GM19372 (cell line): ENCODE data around the gene BACH2.

ENCODE experiments used
- ATAC-seq: cut with Tn5 transposase; IDR thresholded peaks from one replicate; pipeline ENCODE4 v1.9.1; 2021; ENCODE audit warnings: mild to moderate bottlenecking, low read depth, moderate library complexity; ENCODE audit not compliant: unreplicated experiment

BACH2 gene

DNA sequence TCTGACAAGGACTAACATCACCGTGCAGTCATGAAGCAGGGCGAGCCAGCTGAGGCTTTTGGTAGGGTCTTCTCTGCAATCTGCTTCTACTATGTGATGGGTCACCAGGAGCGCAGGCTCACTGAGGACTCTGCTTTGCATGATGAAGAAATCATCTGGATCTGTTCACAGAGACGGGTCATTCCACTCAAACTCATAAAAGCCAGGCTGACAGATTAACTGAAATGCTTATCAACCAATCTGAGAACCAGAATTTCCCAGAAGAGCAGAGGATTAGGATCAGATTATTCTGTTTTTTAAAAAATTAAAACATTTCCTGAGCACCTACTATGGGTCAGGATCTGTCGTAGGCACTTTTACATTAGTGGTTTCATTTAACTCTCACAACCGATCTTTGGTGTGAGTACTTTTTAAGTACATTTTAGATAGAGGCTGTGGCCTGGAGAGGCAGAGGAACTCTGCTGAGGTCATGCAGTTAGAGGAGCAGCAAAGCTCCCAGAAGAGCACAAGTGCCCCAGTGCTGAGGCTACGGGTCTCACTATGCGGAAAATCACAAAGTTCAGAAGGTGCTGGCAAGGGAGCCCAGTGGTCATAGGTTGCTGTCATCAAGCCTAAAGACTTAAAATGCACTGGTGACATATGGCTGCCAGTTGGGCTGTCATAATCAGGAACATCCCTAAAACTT, 109.1 kb downstream of the BACH2 start:
- ATAC-seq: no peak

DNA sequence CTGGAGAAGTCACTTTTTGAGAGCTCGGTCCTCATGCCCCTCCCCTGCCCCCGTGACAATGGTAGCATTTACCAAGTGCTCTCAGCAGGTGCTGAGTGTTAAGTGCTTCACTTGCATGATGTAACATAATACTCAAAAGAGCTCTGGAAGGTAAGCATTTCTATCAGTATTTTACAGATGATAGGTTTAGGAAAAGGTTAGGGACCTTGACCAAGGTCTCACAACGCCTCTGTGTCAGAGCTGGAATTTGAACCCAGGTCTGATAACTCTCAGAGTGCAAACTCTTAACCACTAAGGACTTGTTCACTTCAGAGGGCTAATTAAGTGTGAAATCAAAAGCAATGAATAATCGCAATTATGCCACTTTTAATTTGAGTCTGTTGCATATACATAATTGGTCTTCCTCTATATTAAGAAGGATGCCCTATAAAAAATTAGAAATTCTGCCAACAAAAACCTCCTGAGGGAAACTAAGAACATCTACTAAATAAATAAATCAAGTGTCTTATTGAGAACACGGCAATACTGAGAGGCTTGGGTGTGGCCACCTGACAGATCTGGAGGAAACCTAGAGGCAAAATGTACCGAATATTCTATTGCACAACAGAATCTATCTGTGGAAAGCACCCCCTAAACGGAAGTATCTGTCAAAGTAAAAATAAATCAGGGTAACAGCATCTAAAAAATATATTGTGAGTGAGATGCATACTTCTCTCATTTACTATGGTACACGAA, 109.8 kb downstream of the BACH2 start:
- ATAC-seq: no peak

- ATAC-seq: no peak
These were observed 110.6 kb downstream of the BACH2 start for GRCh38 chr6:90186026-90186425.

DNA sequence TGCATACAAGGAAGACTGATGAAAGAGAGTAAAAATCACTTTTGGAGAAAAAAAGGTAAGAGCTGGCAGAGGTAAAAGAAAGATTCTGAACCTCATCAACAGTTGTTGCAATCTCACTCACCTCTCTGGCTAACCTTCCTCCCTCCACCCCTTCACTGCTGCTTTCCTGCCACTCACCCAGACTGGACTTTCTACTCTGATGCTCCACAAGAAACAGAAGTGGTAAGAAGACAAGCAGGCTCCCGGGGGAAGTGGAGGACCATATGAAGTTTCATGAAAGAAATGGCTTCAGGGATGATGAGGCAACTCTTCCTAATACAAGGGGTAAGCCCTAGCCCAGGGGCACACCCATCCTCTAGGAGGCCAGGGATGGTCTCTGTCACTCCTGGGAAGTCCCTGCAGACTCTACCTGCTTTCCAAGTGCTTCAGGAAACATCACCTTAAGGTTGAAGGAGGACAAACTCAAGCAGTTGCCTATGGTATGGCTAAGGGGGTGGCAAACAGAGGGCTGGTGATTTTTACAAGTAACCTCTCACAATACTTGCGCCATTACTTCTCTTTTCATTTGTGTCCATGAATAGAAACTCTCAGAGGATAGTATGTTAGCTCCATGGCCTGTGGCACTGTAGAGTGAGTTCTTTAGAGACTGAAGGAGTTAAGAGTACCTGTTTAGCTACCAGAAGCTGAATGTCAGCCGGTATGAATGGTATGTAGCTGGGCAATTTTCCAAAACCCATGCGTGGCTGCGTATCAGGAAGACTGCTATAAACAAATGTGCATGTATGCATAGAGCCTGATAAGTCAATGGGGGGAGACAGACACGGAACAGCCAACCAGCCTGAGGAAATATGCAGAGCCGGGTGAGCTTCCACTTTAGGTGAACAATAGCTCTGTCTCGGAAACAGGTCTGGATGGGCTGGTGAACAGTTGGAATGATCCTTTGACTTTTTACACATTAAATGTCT, 112.0 kb downstream of the BACH2 start:
- no peak for ATAC-seq

DNA sequence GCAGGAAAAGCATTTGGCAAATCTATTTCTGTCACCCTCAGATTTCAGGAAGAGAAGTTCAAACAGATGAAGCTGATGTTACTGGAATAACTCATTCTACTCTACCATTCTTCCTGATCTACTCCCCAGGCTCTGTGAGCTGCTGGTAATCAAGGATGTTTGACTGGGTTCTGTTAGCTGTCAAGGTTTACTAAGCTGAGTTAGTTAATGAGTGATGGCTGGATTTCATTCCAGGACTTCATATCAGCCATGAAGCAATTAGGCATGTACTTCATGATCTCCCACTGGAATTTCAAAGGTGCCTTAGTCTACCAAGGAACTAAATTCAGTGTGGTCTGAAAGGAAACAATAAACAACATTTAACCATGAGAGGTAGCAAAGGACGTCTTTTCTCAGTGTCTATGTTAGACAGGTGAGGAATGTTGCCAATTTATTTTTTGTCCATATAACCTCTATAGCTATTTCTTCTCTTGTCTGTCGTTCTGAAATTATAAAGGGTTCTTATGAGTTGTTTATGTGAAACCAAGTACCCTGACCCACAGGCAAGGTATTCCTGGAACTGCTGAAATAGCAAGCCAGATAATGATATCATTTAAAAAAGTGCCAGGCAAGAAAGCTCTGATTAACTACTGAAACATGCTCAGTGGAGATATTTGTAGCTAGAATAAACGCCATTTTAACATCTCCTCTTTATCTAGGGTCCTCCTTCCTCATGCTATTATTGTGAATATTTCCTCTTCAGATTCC, 112.9 kb downstream of the BACH2 start:
- ATAC-seq: no peak

- no peak for ATAC-seq
These were observed 116.1 kb downstream of the BACH2 start for GRCh38 chr6:90180526-90180925.

GRCh38 chr6:90179190-90180169, 117.2 kb downstream of the BACH2 start:
- no peak for ATAC-seq

- ATAC-seq: no peak
These were observed 118.2 kb downstream of the BACH2 start for GRCh38 chr6:90178384-90178855.

- ATAC-seq: no peak
These were observed 118.9 kb downstream of the BACH2 start for GRCh38 chr6:90177544-90178383.

- no peak for ATAC-seq
These were observed 120.8 kb downstream of the BACH2 start for GRCh38 chr6:90175627-90176538.

GRCh38 chr6:90173262-90173925, 123.2 kb downstream of the BACH2 start:
- ATAC-seq: no peak

DNA sequence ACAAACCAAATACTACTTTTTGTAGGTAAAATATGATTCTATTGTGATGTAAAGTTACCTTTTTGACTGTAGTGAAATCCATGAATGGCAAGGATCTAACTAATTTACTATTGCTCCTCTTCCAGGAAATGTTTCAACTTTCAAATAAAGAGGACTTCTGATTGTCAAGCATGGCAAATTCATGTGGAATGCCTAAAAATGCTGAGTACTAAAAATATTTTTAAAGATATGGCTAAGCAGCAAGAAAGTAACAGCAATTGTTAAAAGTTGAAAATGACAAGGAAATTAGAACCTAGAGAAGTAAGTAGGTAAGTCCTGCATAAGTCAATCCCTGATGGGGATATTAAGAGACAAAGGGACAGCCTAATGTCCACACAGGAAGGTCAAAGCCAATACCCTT, 126.0 kb downstream of the BACH2 start:
- ATAC-seq: no peak

DNA sequence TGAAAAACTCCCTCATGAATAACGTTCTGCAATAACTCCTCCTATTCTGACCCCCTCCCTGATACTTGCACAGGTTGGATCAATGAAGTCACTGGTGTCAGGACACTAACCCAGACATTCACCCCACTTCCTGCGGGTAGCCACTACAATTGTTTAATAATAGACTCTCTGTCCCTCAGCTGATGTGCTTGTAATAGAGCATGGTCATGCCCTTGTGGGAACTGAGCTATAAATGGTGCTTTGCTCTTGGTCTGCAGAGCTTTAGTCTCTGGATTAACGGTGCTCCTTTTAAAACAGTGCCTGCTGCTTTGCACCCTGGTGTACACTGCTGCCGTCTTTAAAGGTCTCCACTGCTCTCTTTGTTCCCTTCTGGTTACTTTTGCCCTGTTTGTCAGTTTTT, 127.3 kb downstream of the BACH2 start:
- ATAC-seq: no peak

DNA sequence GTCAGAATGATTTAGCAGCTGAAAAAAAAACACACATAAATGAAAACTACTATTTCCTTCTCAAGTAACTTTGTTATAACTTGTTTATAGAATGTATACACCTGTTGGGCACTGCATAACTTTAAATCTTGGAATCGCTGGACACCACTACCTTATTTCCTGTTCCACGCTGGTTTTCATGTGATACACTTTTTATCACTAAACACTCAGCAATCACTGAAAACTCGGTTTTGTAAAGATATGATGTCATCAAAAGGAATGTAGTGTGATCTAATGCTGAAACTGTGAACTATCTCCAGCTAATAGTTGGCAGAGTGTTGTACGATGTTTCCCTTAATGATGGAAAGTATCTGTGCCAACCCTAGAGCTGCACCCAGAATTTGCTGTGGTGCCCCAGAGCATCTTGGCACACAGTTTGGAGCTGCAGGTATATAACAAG, 127.9 kb downstream of the BACH2 start:
- ATAC-seq: no peak

DNA sequence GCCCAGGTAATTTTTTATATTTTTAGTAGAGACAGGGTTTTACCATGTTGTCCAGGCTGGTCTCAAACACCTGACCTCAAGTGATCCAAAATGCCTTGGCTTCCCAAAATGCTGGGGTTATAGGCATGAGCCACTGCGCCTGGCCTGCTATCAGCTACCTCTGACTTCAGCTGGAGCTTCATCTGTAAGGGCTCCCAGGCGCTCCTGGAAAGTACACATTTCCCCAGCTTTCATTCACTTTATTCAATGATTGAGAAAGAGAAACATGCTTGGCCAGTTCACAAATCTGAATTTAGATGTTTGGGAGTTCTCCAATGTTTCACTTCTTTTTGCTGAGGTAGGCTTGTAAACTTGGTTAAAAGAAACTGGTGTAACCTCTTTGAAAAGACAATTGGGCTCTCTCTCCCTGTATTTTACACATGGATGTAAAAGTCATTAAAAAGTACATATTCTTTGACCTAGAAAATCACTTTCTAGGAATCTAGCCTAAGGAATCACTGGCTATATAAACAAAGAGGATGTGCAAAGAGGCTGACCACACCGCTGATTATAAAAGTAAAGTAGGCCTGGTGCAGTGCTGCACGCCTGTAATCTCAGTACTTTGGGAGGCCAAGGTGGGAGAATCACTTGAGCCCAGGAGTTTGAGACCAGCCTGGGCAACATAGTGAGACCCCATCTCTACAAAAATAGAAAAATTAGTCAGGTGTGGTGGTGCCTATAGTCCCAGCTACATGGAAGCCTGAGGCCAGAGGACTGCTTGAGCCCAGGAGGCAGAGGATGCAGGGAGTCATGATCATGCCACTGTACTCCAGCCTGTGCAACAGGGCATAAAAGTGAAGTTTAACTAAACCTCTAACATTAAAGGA, 128.9 kb downstream of the BACH2 start:
- ATAC-seq: no peak
